ENCODE results near the gene PLAU.

Gene PLAU

GRCh38 chr10:73910764-73911552 lies at the start of gene PLAU:
Gene PLAU, plus strand, starts transcription at chr10:73911132. Its CDS starts 424 bp downstream, at chr10:73911556.
- no peak for DNase-seq

- DNase-seq: no peak
These were observed 48.9 kb upstream of the PLAU start for GRCh38 chr10:73862011-73862410.

- DNase-seq: no peak
These were observed 47.7 kb upstream of the PLAU start for GRCh38 chr10:73863039-73863817.

- no peak for DNase-seq
These were observed 46.7 kb upstream of the PLAU start for GRCh38 chr10:73864229-73864628.

- DNase-seq: no peak
These were observed 45.8 kb upstream of the PLAU start for GRCh38 chr10:73865107-73865458.

- DNase-seq: no peak
These were observed 45.2 kb upstream of the PLAU start for GRCh38 chr10:73865459-73866442.

- DNase-seq: no peak
These were observed 44.3 kb upstream of the PLAU start for GRCh38 chr10:73866621-73867020.

GRCh38 chr10:73867126-73867807 lies 43.7 kb upstream of the PLAU start:
- DNase-seq: no peak

- no peak for DNase-seq
These were observed 42.9 kb upstream of the PLAU start for GRCh38 chr10:73867871-73868631.

- DNase-seq: no peak
These were observed 42.2 kb upstream of the PLAU start for GRCh38 chr10:73868655-73869195.

- no peak for DNase-seq
These were observed 39.4 kb upstream of the PLAU start for GRCh38 chr10:73871295-73872189.

- no peak for DNase-seq
These were observed 38.7 kb upstream of the PLAU start for GRCh38 chr10:73872190-73872710.

GRCh38 chr10:73873142-73873837 lies 37.6 kb upstream of the PLAU start:
- DNase-seq: no peak

- DNase-seq: no peak
These were observed 37.1 kb upstream of the PLAU start for GRCh38 chr10:73873838-73874215.

GRCh38 chr10:73874267-73875138 lies 36.4 kb upstream of the PLAU start, which contains the start of gene CAMK2G:
Gene CAMK2G, minus strand, starts transcription at chr10:73874555. Its CDS starts 94 bp downstream, at chr10:73874461.
- peak; percentile 64 for DNase-seq

GRCh38 chr10:73875139-73875475 lies 35.8 kb upstream of the PLAU start:
- DNase-seq: no peak

- no peak for DNase-seq
These were observed 34.8 kb upstream of the PLAU start for GRCh38 chr10:73876157-73876556.

GRCh38 chr10:73876566-73876965 lies 34.4 kb upstream of the PLAU start:
- DNase-seq: no peak

Measured in midbrain (tissue), 1 donor.